Nephron (organoid): Measurements from ENCODE around the gene PPP6R2.

Source experiments
- H3K27ac Mint-ChIP-seq, 3 experiments: 2 replicates each; pipeline ENCODE4 v1.8.0; 2020; ENCODE audit warnings: mixed read lengths in 3 of 3, mild to moderate bottlenecking in 2 of 3, moderate library complexity in 1 of 3
- H3K27me3 Mint-ChIP-seq: 2 replicates; pipeline ENCODE4 v1.8.0; 2021; ENCODE audit warnings: low read depth, mild to moderate bottlenecking, moderate library complexity, mixed read lengths
- H3K36me3 Mint-ChIP-seq: 2 replicates; pipeline ENCODE4 v1.8.0; 2020; ENCODE audit warnings: low read depth, mixed read lengths
- H3K4me1 Mint-ChIP-seq: 2 replicates; pipeline ENCODE4 v1.8.0; 2020; ENCODE audit warnings: mixed read lengths
- H3K4me3 Mint-ChIP-seq, 3 experiments: 2 replicates each; pipeline ENCODE4 v1.8.0; 2020; ENCODE audit warnings: mild to moderate bottlenecking in 3 of 3, mixed read lengths in 3 of 3, moderate library complexity in 2 of 3
- H3K9me3 Mint-ChIP-seq: 2 replicates; pipeline ENCODE4 v1.8.0; 2020; ENCODE audit warnings: mixed read lengths
- TF ChIP-seq, protein P1 (sequence below), 3 experiments: fragments of 200-600 bp; sonication (generic); IDR thresholded peaks; one replicate each; pipeline ENCODE4 v1.5.0; 2021; ENCODE audit warnings: antibody characterized with exemption in 3 of 3; ENCODE audit not compliant: unreplicated experiment in 3 of 3

PPP6R2 gene

DNA sequence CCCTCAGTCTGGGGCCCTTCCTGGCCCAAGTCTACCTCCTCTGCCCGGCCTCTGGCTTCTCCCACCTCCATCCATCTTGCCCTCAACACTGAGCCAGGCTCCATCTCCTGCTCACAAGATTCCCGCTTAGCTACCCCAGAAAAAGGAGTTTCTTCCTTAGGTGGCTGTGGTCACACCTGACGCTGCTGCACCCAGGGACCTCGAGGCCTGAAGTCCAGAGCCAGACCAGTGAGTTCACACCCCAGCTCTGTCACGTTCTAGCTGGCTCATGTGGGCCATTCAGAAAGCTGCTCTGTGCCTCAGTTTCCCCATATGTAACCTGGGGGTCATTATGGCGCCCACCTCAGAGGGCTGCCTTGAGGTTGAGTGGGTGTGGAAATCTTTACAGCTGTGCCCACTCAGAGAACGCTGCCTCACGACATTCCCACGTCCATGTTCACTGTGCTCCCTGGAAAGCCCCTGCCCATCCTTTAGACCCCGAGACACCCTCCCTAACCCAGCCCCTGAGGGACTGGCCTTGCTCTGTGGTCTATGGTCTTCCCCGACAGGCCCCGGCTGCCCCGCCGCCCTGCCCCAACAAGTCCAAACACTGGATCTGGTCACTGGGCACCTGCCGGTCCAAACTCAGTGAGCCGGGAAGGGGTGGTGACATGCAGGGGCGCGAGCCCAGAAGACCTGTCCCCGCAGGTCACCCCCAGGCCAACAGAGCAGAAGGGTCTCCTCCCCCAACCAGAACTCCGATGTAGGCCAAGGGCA is 45.4 kb upstream of the PPP6R2 start:
- Mint-ChIP-seq H3K27me3 (no peaks in the 10 kb centered on the region), H3K4me1 (peaks cover 33% of the 10 kb centered on the region), H3K27ac (peak overlapping the region; percentile 36 to 84 (median 40)), H3K36me3 (peaks cover 1% of the 10 kb centered on the region), H3K9me3 (no peaks in the 10 kb centered on the region), H3K4me3 (peak overlapping the region; percentile 16 to 25 (median 20))
- TF ChIP-seq, protein P1, sequence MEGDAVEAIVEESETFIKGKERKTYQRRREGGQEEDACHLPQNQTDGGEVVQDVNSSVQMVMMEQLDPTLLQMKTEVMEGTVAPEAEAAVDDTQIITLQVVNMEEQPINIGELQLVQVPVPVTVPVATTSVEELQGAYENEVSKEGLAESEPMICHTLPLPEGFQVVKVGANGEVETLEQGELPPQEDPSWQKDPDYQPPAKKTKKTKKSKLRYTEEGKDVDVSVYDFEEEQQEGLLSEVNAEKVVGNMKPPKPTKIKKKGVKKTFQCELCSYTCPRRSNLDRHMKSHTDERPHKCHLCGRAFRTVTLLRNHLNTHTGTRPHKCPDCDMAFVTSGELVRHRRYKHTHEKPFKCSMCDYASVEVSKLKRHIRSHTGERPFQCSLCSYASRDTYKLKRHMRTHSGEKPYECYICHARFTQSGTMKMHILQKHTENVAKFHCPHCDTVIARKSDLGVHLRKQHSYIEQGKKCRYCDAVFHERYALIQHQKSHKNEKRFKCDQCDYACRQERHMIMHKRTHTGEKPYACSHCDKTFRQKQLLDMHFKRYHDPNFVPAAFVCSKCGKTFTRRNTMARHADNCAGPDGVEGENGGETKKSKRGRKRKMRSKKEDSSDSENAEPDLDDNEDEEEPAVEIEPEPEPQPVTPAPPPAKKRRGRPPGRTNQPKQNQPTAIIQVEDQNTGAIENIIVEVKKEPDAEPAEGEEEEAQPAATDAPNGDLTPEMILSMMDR (IDR thresholded peaks at IDR 0.05; ENCODE audit: unreplicated experiment in 3 of 3) = no peak

DNA sequence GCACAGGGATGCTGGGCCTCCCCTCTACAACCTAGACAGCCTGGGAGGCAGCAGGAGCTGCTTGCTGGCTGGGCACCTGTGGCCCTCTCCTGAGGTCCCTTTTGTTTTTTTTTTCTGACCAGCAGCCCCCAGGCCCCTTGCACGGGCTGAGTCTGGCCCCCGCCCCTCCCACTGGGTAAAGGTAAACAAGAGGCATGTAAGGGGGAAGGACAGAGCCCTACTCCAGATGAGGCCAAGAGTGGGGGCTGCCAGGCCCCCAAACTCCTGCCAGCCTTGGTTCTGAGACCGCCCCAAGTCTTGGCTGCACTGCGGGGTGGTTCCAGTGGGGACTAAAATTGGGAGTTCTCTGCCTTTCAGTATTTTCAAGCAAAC is 44.9 kb upstream of the PPP6R2 start:
- TF ChIP-seq, protein P1 (IDR thresholded peaks at IDR 0.05; ENCODE audit: unreplicated experiment in 3 of 3) = no peak
- Mint-ChIP-seq H3K27me3 (no peaks in the 10 kb centered on the region), H3K4me3 (no peak overlapping the region), H3K4me1 (peaks cover 35% of the 10 kb centered on the region), H3K36me3 (no peaks in the 10 kb centered on the region), H3K27ac (peak overlapping the region in 1 of 3 experiments; percentile 22), H3K9me3 (no peaks in the 10 kb centered on the region)

DNA sequence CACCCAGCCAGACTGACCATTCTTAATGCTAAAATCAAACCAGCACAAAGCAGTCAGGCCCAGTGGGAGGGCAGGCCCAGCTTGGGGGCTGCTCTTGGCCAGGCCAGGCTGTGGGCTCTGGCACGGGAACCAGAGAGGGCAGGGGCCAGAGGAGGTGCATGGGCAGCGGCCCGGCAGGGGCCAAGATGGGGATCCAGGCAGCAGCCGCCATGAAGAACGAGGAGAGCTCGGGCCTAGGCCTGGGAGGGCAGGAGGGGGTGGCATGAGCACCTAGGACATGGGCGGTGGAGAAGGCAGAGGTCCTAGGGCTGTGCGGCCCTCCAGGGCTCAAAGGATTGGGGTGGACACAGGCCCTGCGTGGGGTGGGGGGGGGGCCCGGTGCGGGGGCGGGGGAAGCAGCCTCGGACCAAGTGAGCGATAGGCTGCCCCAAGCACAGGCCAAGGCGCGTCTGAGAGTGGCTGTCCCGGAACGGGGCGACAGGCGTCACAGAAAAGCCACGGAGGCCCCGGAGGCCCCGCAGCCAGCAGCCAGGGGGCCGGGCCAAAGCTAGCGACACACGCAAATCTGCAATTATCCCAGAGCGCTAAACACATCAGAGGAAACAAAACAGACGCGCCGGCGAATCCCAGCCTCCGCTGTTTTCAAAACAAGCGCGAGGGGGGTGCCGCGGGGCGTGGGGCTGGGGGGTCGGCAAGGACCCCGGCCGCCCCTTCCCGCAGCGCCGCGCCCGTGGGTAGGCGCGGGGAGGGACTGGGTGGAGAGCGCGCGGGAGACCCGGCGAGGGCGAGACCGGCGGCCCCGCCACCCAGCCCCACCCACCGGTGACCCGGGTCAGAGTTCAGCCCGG is 44.0 kb upstream of the PPP6R2 start:
- TF ChIP-seq, protein P1 (IDR thresholded peaks at IDR 0.05; ENCODE audit: unreplicated experiment in 3 of 3) = no peak
- no peaks in the 10 kb centered on the region for H3K27me3 Mint-ChIP-seq
- peak overlapping the region; percentile 35 to 57 (median 47) for H3K4me3 Mint-ChIP-seq
- peaks cover 41% of the 10 kb centered on the region for H3K4me1 Mint-ChIP-seq
- no peaks in the 10 kb centered on the region for H3K9me3 Mint-ChIP-seq
- H3K36me3 Mint-ChIP-seq = no peaks in the 10 kb centered on the region
- no peak overlapping the region for H3K27ac Mint-ChIP-seq

DNA sequence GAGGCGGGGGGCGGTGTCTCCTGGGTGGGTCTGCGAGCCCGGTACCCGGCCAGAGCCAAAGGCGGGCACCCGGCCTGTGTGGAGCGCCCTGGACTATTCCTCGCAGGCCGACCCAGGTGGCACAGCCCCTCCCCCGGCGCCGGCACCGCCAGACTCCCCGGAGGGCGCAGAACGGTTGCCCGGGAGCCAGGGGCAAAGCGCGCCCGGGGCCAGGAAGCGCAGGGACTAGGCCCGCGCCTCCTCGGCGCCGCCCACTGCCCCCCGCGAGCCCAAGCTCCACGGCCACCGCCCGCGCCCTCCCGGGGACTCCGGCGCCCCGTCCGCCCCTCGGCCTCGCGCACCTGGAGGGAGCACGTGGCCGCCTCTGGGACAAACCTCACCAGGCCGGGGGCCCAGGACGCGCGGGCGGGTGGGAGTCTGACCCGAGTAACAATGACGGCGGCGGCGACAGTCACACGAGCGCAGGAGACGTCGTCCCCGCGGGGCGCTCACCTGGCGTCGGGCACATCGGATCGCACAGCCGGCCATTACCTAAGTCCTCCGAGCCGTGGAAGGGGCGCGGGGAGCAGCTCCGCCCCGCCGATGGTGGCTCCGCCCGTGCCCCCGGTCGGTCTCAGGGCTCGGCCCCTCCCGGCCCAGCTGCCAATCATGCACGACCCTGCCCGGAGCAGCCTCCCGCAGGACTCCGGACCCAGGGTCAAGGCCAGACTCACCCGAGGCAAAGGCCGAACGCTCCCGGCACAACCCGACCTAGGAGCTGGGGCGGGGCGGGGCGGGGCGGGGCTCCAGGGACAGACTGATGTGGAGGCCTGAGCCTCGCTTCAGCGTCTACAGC is 43.1 kb upstream of the PPP6R2 start:
- Mint-ChIP-seq H3K4me3 (no peak overlapping the region), H3K36me3 (no peaks in the 10 kb centered on the region), H3K27me3 (no peaks in the 10 kb centered on the region), H3K9me3 (no peaks in the 10 kb centered on the region), H3K27ac (no peak overlapping the region), H3K4me1 (peaks cover 45% of the 10 kb centered on the region)
- TF ChIP-seq, protein P1 (IDR thresholded peaks at IDR 0.05; ENCODE audit: unreplicated experiment in 3 of 3) = no peak

DNA sequence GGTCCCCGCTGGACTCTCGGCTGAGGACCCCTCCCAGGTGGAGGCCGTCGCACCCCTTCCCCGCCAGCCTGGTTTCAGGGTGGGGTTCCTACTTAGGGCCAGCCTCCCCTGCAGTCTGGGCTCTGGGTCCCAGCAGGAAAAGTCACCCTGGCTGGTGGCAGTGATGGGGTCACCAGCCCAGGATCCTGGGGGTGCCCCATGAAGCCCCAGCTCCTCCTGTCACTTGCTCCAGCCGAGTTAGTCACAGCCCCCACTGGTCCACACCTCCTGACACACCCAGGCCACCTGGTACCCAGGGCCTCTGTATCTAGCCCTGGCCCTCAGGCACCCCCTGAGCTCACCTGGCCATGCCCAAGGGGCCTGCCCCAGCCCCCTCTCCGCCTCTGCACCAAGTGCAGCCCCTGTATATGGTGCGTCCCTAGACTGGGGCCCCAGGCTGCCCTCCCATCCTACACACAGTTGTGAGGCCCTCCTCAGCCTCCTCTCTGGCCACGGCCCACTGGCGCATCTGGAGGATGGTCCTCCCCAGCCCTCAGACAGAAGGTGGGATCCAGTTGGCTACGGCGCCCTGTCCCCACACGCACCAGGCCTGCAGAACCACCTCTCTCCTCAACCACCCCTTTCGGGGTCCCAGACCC is 42.4 kb upstream of the PPP6R2 start:
- peak overlapping the region in 2 of 3 experiments; percentile 59 to 83 for H3K27ac Mint-ChIP-seq
- peak overlapping the region; percentile 56 to 72 (median 69) for H3K4me3 Mint-ChIP-seq
- TF ChIP-seq, protein P1 (IDR thresholded peaks at IDR 0.05; ENCODE audit: unreplicated experiment in 3 of 3) = no peak
- peaks cover 41% of the 10 kb centered on the region for H3K4me1 Mint-ChIP-seq
- no peaks in the 10 kb centered on the region for H3K9me3 Mint-ChIP-seq
- H3K27me3 Mint-ChIP-seq = no peaks in the 10 kb centered on the region
- H3K36me3 Mint-ChIP-seq = no peaks in the 10 kb centered on the region
